ENCODE data around the gene CACNA1A. TPM values are rescaled to one million over a fixed set of nuclear protein-coding genes. Genes with fewer than 3 reads are reported as not detected.

The CACNA1A gene
- total RNA-seq, 1 donor from 2014 or later = 43.0 TPM

DNA sequence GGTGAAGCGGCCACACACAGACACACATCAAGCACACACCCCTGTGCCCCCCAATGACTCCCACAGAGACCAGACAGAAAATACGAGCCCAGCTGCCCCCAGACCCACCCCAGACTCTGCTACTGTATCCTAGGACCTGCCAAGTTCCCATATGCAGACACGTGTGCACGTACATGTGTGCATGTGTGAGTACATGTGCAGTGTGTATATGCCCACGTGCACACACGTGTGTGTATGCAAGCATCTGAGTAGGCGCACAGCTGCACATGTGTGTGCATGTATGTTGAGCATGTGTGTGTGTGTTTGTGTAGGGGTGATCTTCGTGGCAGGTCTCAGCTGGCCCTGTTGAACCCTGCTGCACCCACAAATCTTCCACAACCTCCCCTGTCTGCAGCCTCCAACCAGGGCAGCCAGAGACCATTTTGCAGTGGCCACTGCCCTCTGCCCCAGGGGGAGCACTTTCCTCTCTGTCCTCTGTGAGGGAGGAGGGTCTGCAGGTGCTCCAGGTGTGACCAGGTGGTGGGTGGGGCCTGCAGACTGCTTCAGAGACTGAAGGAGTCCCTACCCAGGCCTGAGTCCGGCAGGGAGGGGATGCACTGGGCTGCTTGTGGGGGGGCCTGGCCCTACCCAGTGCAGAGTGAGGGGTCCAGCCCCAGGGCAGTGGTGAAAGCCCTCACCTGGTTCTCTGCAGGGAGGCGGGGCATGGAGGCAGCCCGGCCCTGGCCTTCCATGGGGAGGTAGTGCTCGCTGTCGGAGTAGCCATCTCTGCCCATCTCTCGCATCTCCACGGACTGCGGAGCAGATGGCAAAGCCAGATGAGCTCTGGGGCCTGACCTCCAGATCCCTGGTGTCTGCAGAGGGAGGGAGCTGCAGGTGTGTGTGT lies 294.6 kb downstream of the CACNA1A start:
- Mint-ChIP-seq H3K9me3 (ENCODE audit: low read depth) (no peaks in the 10 kb centered on the region), H3K27ac (no peak overlapping the region), H3K4me1 (ENCODE audit: low read depth) (no peaks in the 10 kb centered on the region), H3K4me3 (ENCODE audit: low read depth) (no peak overlapping the region), H3K27me3 (no peaks in the 10 kb centered on the region), H3K36me3 (ENCODE audit: insufficient read depth) (no peaks in the 10 kb centered on the region)
- no peak for TF ChIP-seq CTCF (IDR thresholded peaks at IDR 0.05; ENCODE audit: unreplicated experiment)
- DNase-seq (ENCODE audit: low spot score, unreplicated experiment) = no peak

- DNase-seq (ENCODE audit: low spot score, unreplicated experiment) = no peak
- H3K9me3 Mint-ChIP-seq (ENCODE audit: low read depth) = no peaks in the 10 kb centered on the region
- TF ChIP-seq CTCF (IDR thresholded peaks at IDR 0.05; ENCODE audit: unreplicated experiment) = no peak
- H3K27ac Mint-ChIP-seq = no peak overlapping the region
- H3K4me3 Mint-ChIP-seq (ENCODE audit: low read depth) = no peak overlapping the region
- H3K27me3 Mint-ChIP-seq = no peaks in the 10 kb centered on the region
- H3K36me3 Mint-ChIP-seq (ENCODE audit: insufficient read depth) = no peaks in the 10 kb centered on the region
- no peaks in the 10 kb centered on the region for H3K4me1 Mint-ChIP-seq (ENCODE audit: low read depth)
These were observed 295.3 kb downstream of the CACNA1A start for GRCh38 chr19:13210941-13211340.

- H3K4me3 Mint-ChIP-seq (ENCODE audit: low read depth) = no peak overlapping the region
- DNase-seq (ENCODE audit: low spot score, unreplicated experiment) = no peak
These were observed 295.9 kb downstream of the CACNA1A start for GRCh38 chr19:13210339-13210775.

DNA sequence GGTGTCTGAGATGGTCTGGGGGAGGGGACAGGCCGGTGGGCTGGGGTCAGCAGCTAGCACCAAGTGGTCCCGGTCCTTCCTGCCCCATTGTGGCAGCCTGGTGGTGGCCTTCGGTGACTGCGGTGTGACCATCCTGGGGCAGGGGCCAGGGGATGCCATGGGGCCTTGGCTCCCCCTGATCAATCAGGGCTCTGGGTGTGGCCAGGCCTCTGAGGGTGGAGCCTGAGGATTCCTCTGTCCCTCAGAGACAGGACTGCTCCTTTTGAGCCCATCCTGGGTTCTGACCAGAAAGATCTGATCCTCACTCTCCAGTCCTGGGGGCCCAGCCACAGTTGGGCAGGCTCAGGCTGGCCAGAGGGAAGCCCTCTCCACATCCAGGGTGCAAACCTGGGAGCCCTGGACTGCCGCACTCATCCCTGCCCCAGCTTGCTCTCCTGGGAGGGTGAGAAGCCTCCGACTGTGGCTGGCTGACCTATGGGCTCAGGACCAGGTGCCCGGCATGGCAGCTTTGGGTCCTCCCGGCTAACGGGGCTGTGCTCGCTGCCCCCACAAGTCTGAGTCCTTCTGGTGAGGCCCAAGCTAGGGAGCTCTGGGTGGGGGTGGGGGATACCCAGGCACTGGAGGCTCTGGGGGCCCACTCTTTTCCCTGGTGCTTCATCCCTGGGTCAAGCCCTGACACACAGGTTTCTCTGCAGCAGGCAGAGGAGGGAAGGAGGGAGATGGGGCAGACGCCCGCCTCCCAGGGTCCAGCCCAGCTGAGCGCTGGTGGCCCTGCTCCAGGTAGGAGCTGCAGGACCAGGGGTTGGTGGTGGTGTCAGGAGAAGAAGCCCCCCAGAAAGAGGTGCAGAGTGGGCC lies 296.6 kb downstream of the CACNA1A start:
- H3K36me3 Mint-ChIP-seq (ENCODE audit: insufficient read depth) = no peaks in the 10 kb centered on the region
- no peak for DNase-seq (ENCODE audit: low spot score, unreplicated experiment)

More at GRCh38 chr19:13210339-13210775, 295.9 kb downstream of the CACNA1A start:
- no peaks in the 10 kb centered on the region for H3K36me3 Mint-ChIP-seq (ENCODE audit: insufficient read depth)
- no peaks in the 10 kb centered on the region for H3K4me1 Mint-ChIP-seq (ENCODE audit: low read depth)
- TF ChIP-seq CTCF (IDR thresholded peaks at IDR 0.05; ENCODE audit: unreplicated experiment) = no peak
- H3K27me3 Mint-ChIP-seq = no peaks in the 10 kb centered on the region
- no peak overlapping the region for H3K27ac Mint-ChIP-seq
- H3K9me3 Mint-ChIP-seq (ENCODE audit: low read depth) = no peaks in the 10 kb centered on the region

More for the DNA sequence above, 296.6 kb downstream of the CACNA1A start:
- no peaks in the 10 kb centered on the region for H3K27me3 Mint-ChIP-seq
- no peak overlapping the region for H3K4me3 Mint-ChIP-seq (ENCODE audit: low read depth)
- H3K27ac Mint-ChIP-seq = no peak overlapping the region
- TF ChIP-seq CTCF (IDR thresholded peaks at IDR 0.05; ENCODE audit: unreplicated experiment) = no peak
- no peaks in the 10 kb centered on the region for H3K9me3 Mint-ChIP-seq (ENCODE audit: low read depth)
- H3K4me1 Mint-ChIP-seq (ENCODE audit: low read depth) = no peaks in the 10 kb centered on the region

Measured in progenitor cell of endocrine pancreas (in vitro differentiated cells).